Right atrium auricular region (tissue), 2 donors: Measurements from ENCODE around the gene STK16. TPM values are rescaled to one million over a fixed set of nuclear protein-coding genes. Genes with fewer than 3 reads are reported as not detected.
"Not testable (repeated sequence)": the region's sequence is repeated elsewhere in the genome, so short reads cannot be mapped to it uniquely, and the experiment has no call there.

Experiments
- DNase-seq: peaks from one replicate; pipeline ENCODE4 v3.0.0-alpha.2; 2019; ENCODE audit warnings: low spot score
- H3K27ac ChIP-seq, 2 donors: fragments of 200-600 bp; sonication (generic); 1 replicate in 1 of 2; 2 replicates in 1 of 2; pipeline ENCODE4 v1.5.1; 2016 to 2019
- H3K27me3 ChIP-seq, 2 donors: fragments of 200-600 bp; sonication (generic); one replicate each; pipeline versions ENCODE4 v1.5.1 to v1.6.0; 2017 to 2019
- H3K36me3 ChIP-seq: fragments of 200-600 bp; sonication (generic); one replicate; pipeline ENCODE4 v1.5.1; 2016
- H3K4me1 ChIP-seq, 2 donors: fragments of 200-600 bp; sonication (generic); one replicate each; pipeline versions ENCODE4 v1.5.1 to v1.6.0; 2017 to 2019
- H3K4me3 ChIP-seq, 2 donors: fragments of 200-600 bp; sonication (generic); 1 replicate in 1 of 2; 2 replicates in 1 of 2; pipeline ENCODE4 v1.5.1; 2017 to 2019; ENCODE audit warnings: mild to moderate bottlenecking in 1 of 2, moderate library complexity in 1 of 2
- H3K9me3 ChIP-seq, 2 donors: fragments of 200-600 bp; sonication (generic); one replicate each; pipeline ENCODE4 v1.5.1; 2019
- CTCF ChIP-seq, 2 donors: fragments of 200-600 bp; sonication (generic); IDR thresholded peaks; one replicate each; pipeline ENCODE4 v1.5.1; 2019; ENCODE audit warnings: antibody characterized with exemption in 2 of 2
- total RNA-seq, 2 donors: library from RNA; depleted of rRNA; stranded (reverse); fragments of >200 nt; gene quantifications; one replicate each; pipeline ENCODE4 v1.1.0, GENCODE V29; 2016

The STK16 gene
- total RNA-seq, 2 donors from 2014 or later = 7.0 to 9.0 TPM

GRCh38 chr2:219285894-219286425 is 40.7 kb downstream of the STK16 start:
- Histone ChIP-seq H3K27ac (peak overlapping the region in 1 of 2 donors; percentile 19), H3K4me1 (peaks cover 0 to 19% of the 10 kb centered on the region in 2 donors), H3K36me3 (peaks cover 42% of the 10 kb centered on the region), H3K27me3 (no peaks in the 10 kb centered on the region), H3K4me3 (no peak overlapping the region), H3K9me3 (no peaks in the 10 kb centered on the region)
- DNase-seq = no peak
- no peak for TF ChIP-seq CTCF (IDR thresholded peaks at IDR 0.05)

GRCh38 chr2:219286436-219287115 is 41.3 kb downstream of the STK16 start:
- TF ChIP-seq CTCF (IDR thresholded peaks at IDR 0.05) = no peak
- Histone ChIP-seq H3K27me3 (no peaks in the 10 kb centered on the region), H3K27ac (peak overlapping the region in 1 of 2 donors; percentile 19), H3K4me3 (no peak overlapping the region), H3K36me3 (peaks cover 36% of the 10 kb centered on the region), H3K9me3 (no peaks in the 10 kb centered on the region), H3K4me1 (peaks cover 0 to 18% of the 10 kb centered on the region in 2 donors)
- no peak for DNase-seq

- not testable (repeated sequence) for DNase-seq, H3K27ac ChIP-seq, H3K9me3 ChIP-seq, H3K4me3 ChIP-seq, H3K27me3 ChIP-seq
- peaks cover 31% of the 10 kb centered on the region for H3K36me3 ChIP-seq
- H3K4me1 ChIP-seq = peaks cover 0 to 18% of the 10 kb centered on the region in 2 donors
Measured at GRCh38 chr2:219287116-219287440, 41.8 kb downstream of the STK16 start.

DNA sequence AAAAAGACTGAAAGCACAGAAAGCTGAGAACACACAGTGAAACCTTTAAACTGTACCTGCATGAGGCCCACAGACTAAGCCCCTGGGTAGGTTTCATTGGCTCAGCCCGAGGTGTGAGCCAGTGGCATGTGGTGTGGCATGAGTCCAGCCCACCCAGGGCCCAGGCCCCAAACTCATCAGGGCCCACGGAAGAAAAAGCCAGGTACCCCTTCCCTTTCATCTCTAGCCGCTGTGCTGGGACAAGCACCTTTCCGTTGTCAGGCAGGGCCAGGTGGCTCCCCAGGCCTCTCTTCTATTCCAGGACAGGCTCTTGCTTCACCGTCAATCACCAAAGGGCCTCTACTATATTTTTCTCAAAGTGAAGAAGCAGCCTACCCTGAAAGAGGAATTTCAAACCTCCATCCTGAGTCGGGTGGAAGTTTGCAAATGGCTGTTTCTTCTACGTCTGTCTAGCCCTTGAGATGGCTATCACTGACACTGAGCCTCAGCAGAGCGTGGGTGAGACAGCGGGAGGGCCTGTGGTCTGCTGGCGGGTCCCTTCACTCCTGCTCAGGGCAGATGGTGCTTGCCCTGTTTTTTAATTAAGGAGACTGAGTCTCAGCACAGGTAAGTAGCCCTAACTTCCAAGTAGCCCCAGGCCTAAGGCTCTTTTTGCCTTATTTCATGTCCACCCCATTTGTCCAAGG is 42.4 kb downstream of the STK16 start:
- no peaks in the 10 kb centered on the region for H3K9me3 ChIP-seq
- H3K4me1 ChIP-seq = peaks cover 0 to 18% of the 10 kb centered on the region in 2 donors
- no peaks in the 10 kb centered on the region for H3K27me3 ChIP-seq
- H3K27ac ChIP-seq = no peak overlapping the region
- no peak overlapping the region for H3K4me3 ChIP-seq
- DNase-seq = no peak
- TF ChIP-seq CTCF (IDR thresholded peaks at IDR 0.05) = no peak
- peaks cover 24% of the 10 kb centered on the region for H3K36me3 ChIP-seq

DNA sequence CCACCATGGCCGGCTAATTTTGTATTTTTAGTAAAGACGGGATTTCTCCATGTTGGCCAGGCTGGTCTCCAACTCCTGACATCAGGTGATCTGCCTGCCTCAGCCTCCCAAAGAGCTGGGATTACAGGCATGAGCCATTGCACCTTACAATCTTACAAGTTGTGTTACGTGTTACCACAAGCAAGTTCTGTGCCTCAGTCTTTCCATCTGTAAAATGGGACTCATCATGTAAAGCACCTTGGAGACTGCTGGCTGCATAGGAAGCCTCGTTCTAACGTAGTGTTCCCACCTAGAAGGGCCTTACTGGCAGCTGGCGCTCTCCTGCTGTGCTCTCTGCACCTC is 43.9 kb downstream of the STK16 start:
- no peak overlapping the region for H3K4me3 ChIP-seq
- no peaks in the 10 kb centered on the region for H3K27me3 ChIP-seq
- TF ChIP-seq CTCF (IDR thresholded peaks at IDR 0.05) = no peak
- peak overlapping the region; percentile 51 to 61 for H3K27ac ChIP-seq
- H3K9me3 ChIP-seq = no peaks in the 10 kb centered on the region
- DNase-seq = no peak
- peaks cover 14% of the 10 kb centered on the region for H3K36me3 ChIP-seq
- peaks cover 0 to 18% of the 10 kb centered on the region in 2 donors for H3K4me1 ChIP-seq

DNA sequence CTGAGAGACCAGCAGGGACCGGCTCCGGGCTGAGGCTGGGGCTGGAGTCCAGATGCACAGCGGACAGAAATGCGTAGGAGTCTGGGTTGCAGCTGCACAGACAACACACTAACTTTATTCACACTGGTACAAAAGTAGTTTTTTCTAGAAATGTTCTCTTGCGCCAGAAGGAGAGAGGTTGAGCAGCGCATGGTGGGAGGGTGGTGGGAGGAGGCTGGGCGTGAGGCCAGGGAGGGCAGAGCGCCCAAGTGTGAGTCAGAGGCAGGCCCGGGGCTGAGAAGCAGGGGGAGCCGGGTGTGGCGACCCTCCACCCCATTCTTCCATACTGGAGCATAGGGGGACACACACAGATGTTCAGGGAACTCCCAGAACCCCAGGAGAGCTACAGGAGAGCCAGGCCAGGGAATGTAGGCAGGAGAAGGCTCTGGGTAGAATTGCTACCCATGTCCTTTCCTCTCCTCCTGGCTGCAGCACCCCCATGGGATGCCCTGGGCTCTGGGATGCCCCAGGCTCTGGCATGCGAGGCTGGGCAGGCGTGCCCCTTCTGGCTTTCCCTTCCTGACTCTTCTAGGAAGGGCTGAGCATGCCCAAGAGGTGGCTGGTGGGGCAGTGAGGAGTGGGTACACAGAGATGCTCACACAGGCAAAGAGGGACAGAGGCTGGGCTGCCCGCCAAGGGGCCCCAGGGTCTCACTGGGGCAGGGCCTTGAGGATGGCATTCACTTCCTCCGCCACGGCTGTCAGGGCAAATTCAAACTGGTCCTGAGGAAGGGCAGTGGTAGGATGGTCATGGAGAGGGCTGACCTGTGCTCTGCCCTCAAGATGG is 44.5 kb downstream of the STK16 start:
- TF ChIP-seq CTCF (IDR thresholded peaks at IDR 0.05) = no peak
- Histone ChIP-seq H3K27me3 (no peaks in the 10 kb centered on the region), H3K9me3 (no peaks in the 10 kb centered on the region), H3K4me3 (no peak overlapping the region), H3K36me3 (peaks cover 8% of the 10 kb centered on the region), H3K4me1 (peaks cover 0 to 18% of the 10 kb centered on the region in 2 donors), H3K27ac (peak overlapping the region; percentile 51 to 61)
- DNase-seq = peak; percentile 78
